ENCODE data around the gene HOXC9.

The HOXC9 gene

GRCh38 chr12:53975064-53975471 is 24.9 kb upstream of the HOXC9 start:
- Histone ChIP-seq H3K4me3 (replicated peaks; ENCODE audit: insufficient read depth, low read length) (no peak overlapping the region), H3K27ac (replicated peaks) (no peak overlapping the region)
- TF ChIP-seq SPI1 (IDR thresholded peaks at IDR 0.05; ENCODE audit: borderline replicate concordance, low read depth) (no peak), REST (IDR thresholded peaks at IDR 0.05; ENCODE audit: insufficient replicate concordance, low read depth) (no peak), POLR2AphosphoS5 (IDR thresholded peaks at IDR 0.05; ENCODE audit: low read depth) (no peak), GABPA (IDR thresholded peaks at IDR 0.05; ENCODE audit: low read depth) (no peak), CTCF (IDR thresholded peaks at IDR 0.05; ENCODE audit: insufficient read depth, low read length) (no peak)

GRCh38 chr12:53975479-53976152 is 24.3 kb upstream of the HOXC9 start:
- Histone ChIP-seq H3K27ac (replicated peaks) (no peak overlapping the region), H3K4me3 (replicated peaks; ENCODE audit: insufficient read depth, low read length) (no peak overlapping the region), H3K27me3 (ENCODE audit: insufficient read depth, poor library complexity, severe bottlenecking) (peaks cover 86% of the 10 kb centered on the region)
- TF ChIP-seq POLR2AphosphoS5 (IDR thresholded peaks at IDR 0.05; ENCODE audit: low read depth) (no peak), CTCF (IDR thresholded peaks at IDR 0.05; ENCODE audit: insufficient read depth, low read length) (no peak), GABPA (IDR thresholded peaks at IDR 0.05; ENCODE audit: low read depth) (no peak), REST (IDR thresholded peaks at IDR 0.05; ENCODE audit: insufficient replicate concordance, low read depth) (no peak)
- DNase-seq (ENCODE audit: low read depth in 1 of 2, low spot score in 1 of 2) = no peak

More at GRCh38 chr12:53975064-53975471, 24.9 kb upstream of the HOXC9 start:
- H3K27me3 ChIP-seq (ENCODE audit: insufficient read depth, poor library complexity, severe bottlenecking) = peaks cover 87% of the 10 kb centered on the region
- no peak for DNase-seq (ENCODE audit: low read depth in 1 of 2, low spot score in 1 of 2)

- Histone ChIP-seq H3K27ac (replicated peaks) (no peak overlapping the region), H3K27me3 (ENCODE audit: insufficient read depth, poor library complexity, severe bottlenecking) (peaks cover 81% of the 10 kb centered on the region), H3K4me3 (replicated peaks; ENCODE audit: insufficient read depth, low read length) (no peak overlapping the region)
- no peak for DNase-seq (ENCODE audit: low read depth in 1 of 2, low spot score in 1 of 2)
- no peak for TF ChIP-seq POLR2AphosphoS5 (IDR thresholded peaks at IDR 0.05; ENCODE audit: low read depth)
- TF ChIP-seq REST (IDR thresholded peaks at IDR 0.05; ENCODE audit: insufficient replicate concordance, low read depth) = no peak
- no peak for TF ChIP-seq CTCF (IDR thresholded peaks at IDR 0.05; ENCODE audit: insufficient read depth, low read length)
- TF ChIP-seq GABPA (IDR thresholded peaks at IDR 0.05; ENCODE audit: low read depth) = no peak
- no peak for TF ChIP-seq SPI1 (IDR thresholded peaks at IDR 0.05; ENCODE audit: borderline replicate concordance, low read depth)
These were observed 23.7 kb upstream of the HOXC9 start for GRCh38 chr12:53976172-53976822.
